ENCODE results near the gene KCTD3.

DNA sequence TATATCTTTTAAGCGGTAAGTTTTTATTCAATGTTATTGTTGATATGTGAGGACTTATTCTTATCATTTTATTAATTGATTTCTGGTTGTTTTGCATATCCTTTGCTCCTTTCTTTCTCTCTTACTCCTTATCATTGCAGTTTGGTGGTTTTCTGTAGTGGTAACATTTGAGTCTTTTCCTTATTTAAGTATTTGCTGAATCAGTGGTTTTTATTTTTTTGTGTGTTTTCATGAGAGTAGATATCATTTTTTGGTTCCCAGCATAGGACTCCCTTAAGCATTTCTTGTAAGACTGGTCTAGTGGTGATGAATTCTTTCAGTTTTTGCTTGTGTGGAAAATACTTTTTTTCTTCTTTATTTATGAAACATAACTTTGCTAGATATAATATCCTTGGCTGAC lies 12.2 kb upstream of the KCTD3 start:
- TF ChIP-seq EZH2 (IDR thresholded peaks at IDR 0.05; ENCODE audit: low read depth): no peak
- TF ChIP-seq, protein P1, sequence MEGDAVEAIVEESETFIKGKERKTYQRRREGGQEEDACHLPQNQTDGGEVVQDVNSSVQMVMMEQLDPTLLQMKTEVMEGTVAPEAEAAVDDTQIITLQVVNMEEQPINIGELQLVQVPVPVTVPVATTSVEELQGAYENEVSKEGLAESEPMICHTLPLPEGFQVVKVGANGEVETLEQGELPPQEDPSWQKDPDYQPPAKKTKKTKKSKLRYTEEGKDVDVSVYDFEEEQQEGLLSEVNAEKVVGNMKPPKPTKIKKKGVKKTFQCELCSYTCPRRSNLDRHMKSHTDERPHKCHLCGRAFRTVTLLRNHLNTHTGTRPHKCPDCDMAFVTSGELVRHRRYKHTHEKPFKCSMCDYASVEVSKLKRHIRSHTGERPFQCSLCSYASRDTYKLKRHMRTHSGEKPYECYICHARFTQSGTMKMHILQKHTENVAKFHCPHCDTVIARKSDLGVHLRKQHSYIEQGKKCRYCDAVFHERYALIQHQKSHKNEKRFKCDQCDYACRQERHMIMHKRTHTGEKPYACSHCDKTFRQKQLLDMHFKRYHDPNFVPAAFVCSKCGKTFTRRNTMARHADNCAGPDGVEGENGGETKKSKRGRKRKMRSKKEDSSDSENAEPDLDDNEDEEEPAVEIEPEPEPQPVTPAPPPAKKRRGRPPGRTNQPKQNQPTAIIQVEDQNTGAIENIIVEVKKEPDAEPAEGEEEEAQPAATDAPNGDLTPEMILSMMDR (conservative IDR thresholded peaks at IDR 0.05): no peak

All from PC-9 (cell line).